Loucy (cell line): Measurements from ENCODE around the gene EXOC2.

Source experiments
- EZH2phosphoT487 ChIP-seq: fragments of 200-600 bp; IDR thresholded peaks from 2 replicates; pipeline ENCODE4 v1.6.1; 2018; ENCODE audit warnings: antibody characterized with exemption, mild to moderate bottlenecking, moderate library complexity, borderline replicate concordance
- TF ChIP-seq, protein P1 (sequence below): fragments of 200-600 bp; sonication (generic); conservative IDR thresholded peaks from 2 replicates; pipeline ENCODE4 v1.5.1; 2014; ENCODE audit warnings: mild to moderate bottlenecking, antibody characterized with exemption, low read length

DNA sequence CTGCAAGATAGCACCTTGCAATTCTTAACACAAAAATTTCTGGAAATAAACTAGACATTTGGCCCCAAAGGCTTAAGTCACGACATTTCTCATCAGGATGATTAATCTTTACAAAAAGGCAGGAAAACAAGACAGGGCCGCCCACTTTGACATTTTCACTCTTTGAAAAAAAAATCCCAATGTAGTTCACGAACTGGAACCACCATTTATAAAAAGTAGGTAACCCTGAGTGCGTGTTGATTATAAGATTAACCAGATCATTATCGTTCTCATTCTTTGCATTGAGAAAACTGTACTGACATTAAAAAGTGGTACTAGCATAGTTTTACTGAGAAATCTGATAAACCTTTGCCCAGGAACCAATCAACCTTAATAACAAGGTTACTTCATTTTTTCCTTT is 144.8 kb downstream of the EXOC2 start:
- TF ChIP-seq, protein P1, sequence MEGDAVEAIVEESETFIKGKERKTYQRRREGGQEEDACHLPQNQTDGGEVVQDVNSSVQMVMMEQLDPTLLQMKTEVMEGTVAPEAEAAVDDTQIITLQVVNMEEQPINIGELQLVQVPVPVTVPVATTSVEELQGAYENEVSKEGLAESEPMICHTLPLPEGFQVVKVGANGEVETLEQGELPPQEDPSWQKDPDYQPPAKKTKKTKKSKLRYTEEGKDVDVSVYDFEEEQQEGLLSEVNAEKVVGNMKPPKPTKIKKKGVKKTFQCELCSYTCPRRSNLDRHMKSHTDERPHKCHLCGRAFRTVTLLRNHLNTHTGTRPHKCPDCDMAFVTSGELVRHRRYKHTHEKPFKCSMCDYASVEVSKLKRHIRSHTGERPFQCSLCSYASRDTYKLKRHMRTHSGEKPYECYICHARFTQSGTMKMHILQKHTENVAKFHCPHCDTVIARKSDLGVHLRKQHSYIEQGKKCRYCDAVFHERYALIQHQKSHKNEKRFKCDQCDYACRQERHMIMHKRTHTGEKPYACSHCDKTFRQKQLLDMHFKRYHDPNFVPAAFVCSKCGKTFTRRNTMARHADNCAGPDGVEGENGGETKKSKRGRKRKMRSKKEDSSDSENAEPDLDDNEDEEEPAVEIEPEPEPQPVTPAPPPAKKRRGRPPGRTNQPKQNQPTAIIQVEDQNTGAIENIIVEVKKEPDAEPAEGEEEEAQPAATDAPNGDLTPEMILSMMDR: no peak
- no peak for TF ChIP-seq EZH2phosphoT487
